Activated naive CD4-positive, alpha-beta T cell treated with anti-CD3 and anti-CD28 coated beads, Interleukin-2, amount 50 U/mL, for 72 hours (primary cell): ENCODE data around the gene CDC23. TPM values are rescaled to one million over a fixed set of nuclear protein-coding genes. Genes with fewer than 3 reads are reported as not detected.

Experiments
- total RNA-seq, 2 donors: library from RNA; stranded (reverse); gene quantifications; one replicate each; pipeline ENCODE4 v1.2.3, GENCODE V29; 2022

CDC23 gene
- total RNA-seq, 2 donors from 2014 or later: 38.4 to 56.6 TPM

Other genes with a start within 250 kb of the CDC23 start
- gene FAM13B, start 180.2 kb downstream of the CDC23 start, total RNA-seq: 10 to 100 TPM; 24.0 to 38.0 TPM
- not detected for gene WNT8A, start 129.3 kb downstream of the CDC23 start, total RNA-seq
- not detected for gene NME5, start 73.9 kb downstream of the CDC23 start, total RNA-seq
- gene BRD8, start 34.7 kb downstream of the CDC23 start, total RNA-seq: 100 to 1,000 TPM in 1 of 2 donors, 10 to 100 TPM in 1; 58.3 to 209 TPM
- gene KIF20A, start 34.2 kb downstream of the CDC23 start, total RNA-seq: 10 to 100 TPM; 63.0 to 82.9 TPM
- gene GFRA3, start 61.3 kb upstream of the CDC23 start, total RNA-seq: under 1 TPM in 1 of 2 donors, not detected in 1; 0.11 TPM
- gene CDC25C, start 118.5 kb upstream of the CDC23 start, total RNA-seq: 10 to 100 TPM; 19.1 to 30.5 TPM
- gene FAM53C, start 124.9 kb upstream of the CDC23 start, total RNA-seq: 10 to 100 TPM; 31.7 to 48.4 TPM
- 10 to 100 TPM; 40.5 to 54.6 TPM for gene KDM3B, start 139.4 kb upstream of the CDC23 start, total RNA-seq
- gene REEP2, start 225.7 kb upstream of the CDC23 start, total RNA-seq: 1 to 10 TPM; 1.3 to 5.9 TPM